K562 (cell line): Measurements from ENCODE around the gene CHRND. TPM values are rescaled to one million over a fixed set of nuclear protein-coding genes. Genes with fewer than 3 reads are reported as not detected.

Experiments
- ATAC-seq: fragments of 200-7000 bp; cut with Tn5 transposase; 3 replicates; pipeline ENCODE4 v1.9.1; 2020; ENCODE audit warnings: moderate library complexity
- BruUV-seq: library from RNA; stranded (reverse); fragments of 400-500 nt; replicated peaks from 2 replicates; lab custom pipeline; 2021; lab: Mats Ljungman, UMichigan
- CTCF ChIA-PET: fragments of 300-600 bp; formaldehyde crosslinking; extraction: SDS; loops from one replicate; lab custom pipeline; 2021; ENCODE audit warnings: low intra/inter-chr PET ratio; lab: Yijun Ruan, JAX
- POLR2A ChIA-PET: fragments of 300-600, 350-650 bp; sonication (Branson Sonifier 250); formaldehyde crosslinking; extraction: SDS; loops from one replicate; lab custom pipeline; 2021; ENCODE audit warnings: antibody characterized with exemption, inconsistent platforms; lab: Yijun Ruan, JAX
- DNase-seq, 4 experiments: peaks; one replicate each; pipeline versions ENCODE4 v3.0.0 to v3.0.0-alpha.2; 2011 to 2018; ENCODE audit warnings: low spot score in 3 of 4, mixed read lengths in 3 of 4; ENCODE audit errors: extremely low read depth in 1 of 4
- FAIRE-seq: peaks from 2 replicates; lab custom pipeline; 2011; peaks lifted over from hg19 to GRCh38; lab: Jason Lieb, UNC
- H2AFZ ChIP-seq: 2 replicates; pipeline ENCODE4 v1.6.0; 2011; ENCODE audit warnings: low read depth, low read length, control low read depth, inconsistent platforms
- H3K27ac ChIP-seq: fragments of 200-600 bp; 3 replicates; pipeline ENCODE4 v1.8.0; 2011; ENCODE audit warnings: low read depth, mild to moderate bottlenecking, control low read depth, inconsistent platforms, low read length, moderate library complexity, mixed read lengths; ENCODE audit errors: extremely low read depth
- H3K27me3 ChIP-seq, 2 experiments: fragments of 300-600 bp in 1 of 2; 2 replicates in 1 of 2; 3 replicates in 1 of 2; pipeline versions ENCODE4 v1.6.0 to v1.8.0; 2011; ENCODE audit warnings: inconsistent platforms in 2 of 2, low read length in 2 of 2, mild to moderate bottlenecking in 1 of 2, mixed read lengths in 1 of 2, moderate library complexity in 1 of 2; ENCODE audit not compliant: control insufficient read depth in 2 of 2, insufficient read depth in 2 of 2
- H3K36me3 ChIP-seq: fragments of 300-600 bp; 3 replicates; pipeline ENCODE4 v1.8.0; 2011; ENCODE audit warnings: mild to moderate bottlenecking, low read length, inconsistent platforms; ENCODE audit not compliant: control insufficient read depth, insufficient read depth
- H3K4me1 ChIP-seq, 2 experiments: fragments of 200-600 bp in 1 of 2; replicated peaks in 1 of 2; 2 replicates in 1 of 2; 3 replicates in 1 of 2; pipeline versions ENCODE4 v1.5.1 to v1.8.0; 2011; ENCODE audit warnings: inconsistent platforms in 2 of 2, low read length in 2 of 2, mild to moderate bottlenecking in 1 of 2, mixed read lengths in 1 of 2, moderate library complexity in 1 of 2; ENCODE audit not compliant: control insufficient read depth in 2 of 2, insufficient read depth in 2 of 2
- H3K4me2 ChIP-seq: 2 replicates; pipeline ENCODE4 v1.6.1; 2011; ENCODE audit warnings: low read length, control low read depth, inconsistent platforms, mixed read lengths; ENCODE audit not compliant: insufficient read depth
- H3K4me3 ChIP-seq: fragments of 200-600 bp; sonication (generic), shearing (Covaris generic); 2 replicates; pipeline ENCODE4 v1.5.1; 2016; ENCODE audit warnings: control low read depth, inconsistent platforms
- H3K79me2 ChIP-seq: fragments of 200-600 bp; 3 replicates; pipeline ENCODE4 v1.8.0; 2011; ENCODE audit warnings: low read length, inconsistent platforms; ENCODE audit not compliant: control insufficient read depth, insufficient read depth
- H3K9ac ChIP-seq, 2 experiments: 2 replicates each; pipeline versions ENCODE4 v1.6.0 to v1.6.1; 2011; ENCODE audit warnings: low read depth in 2 of 2, low read length in 2 of 2, control low read depth in 1 of 2, inconsistent platforms in 1 of 2, mild to moderate bottlenecking in 1 of 2, mixed read lengths in 1 of 2; ENCODE audit not compliant: insufficient read depth in 1 of 2
- H3K9me1 ChIP-seq: one replicate; pipeline ENCODE4 v1.6.0; 2011; ENCODE audit warnings: inconsistent platforms, mild to moderate bottlenecking, low read length, moderate library complexity; ENCODE audit not compliant: control insufficient read depth, insufficient read depth
- H3K9me3 ChIP-seq: replicated peaks from 2 replicates; pipeline ENCODE4 v1.5.1; 2011; ENCODE audit warnings: low read depth, low read length, inconsistent platforms; ENCODE audit not compliant: control insufficient read depth, insufficient read depth
- H4K20me1 ChIP-seq: replicated peaks from 2 replicates; pipeline ENCODE4 v1.6.1; 2011; ENCODE audit warnings: low read length, inconsistent platforms, mixed read lengths; ENCODE audit not compliant: control insufficient read depth, insufficient read depth
- ESRRA ChIP-seq: fragments of 450-650 bp; IDR thresholded peaks from 2 replicates; pipeline ENCODE4 v1.6.1; 2014; ENCODE audit warnings: low read depth, mild to moderate bottlenecking, moderate library complexity, borderline replicate concordance
- HMG20A ChIP-seq: fragments of 450-650 bp; formaldehyde crosslinking; conservative IDR thresholded peaks from 2 replicates; pipeline ENCODE4 v1.4.0; 2020; ENCODE audit warnings: mild to moderate bottlenecking, mixed read lengths
- MTA2 ChIP-seq: fragments of 450-650 bp; IDR thresholded peaks from 2 replicates; pipeline ENCODE4 v1.6.1; 2016; ENCODE audit warnings: low read depth
- PRMT5 ChIP-seq: sonication (generic); formaldehyde crosslinking; IDR thresholded peaks from 2 replicates; pipeline ENCODE4 v1.5.0; 2020; ENCODE audit warnings: missing genetic modification reagents
- SP2 ChIP-seq: IDR thresholded peaks from 2 replicates; pipeline ENCODE4 v1.6.1; 2011; ENCODE audit warnings: mild to moderate bottlenecking, low read depth, low read length, moderate library complexity; ENCODE audit not compliant: poor library complexity, severe bottlenecking; ENCODE audit errors: extremely low read depth
- SRSF9 ChIP-seq: fragments of 200-400 bp; formaldehyde crosslinking; IDR thresholded peaks from 2 replicates; pipeline ENCODE4 v1.6.1; 2017; ENCODE audit warnings: low read depth, low read length, borderline replicate concordance
- ZBTB26 ChIP-seq: fragments of 450-650 bp; formaldehyde crosslinking; IDR thresholded peaks from 2 replicates; pipeline ENCODE4 v1.4.0; 2022; ENCODE audit warnings: missing genetic modification characterization
- ZBTB7A ChIP-seq: IDR thresholded peaks from 2 replicates; pipeline ENCODE4 v1.6.1; 2011; ENCODE audit warnings: low read depth, mild to moderate bottlenecking, low read length, moderate library complexity, borderline replicate concordance; ENCODE audit not compliant: control insufficient read depth
- ZFP1 ChIP-seq: fragments of 450-650 bp; formaldehyde crosslinking; IDR thresholded peaks from 2 replicates; pipeline ENCODE4 v1.4.0; 2020; ENCODE audit warnings: mild to moderate bottlenecking, mixed read lengths
- ZNF311 ChIP-seq: fragments of 250-450 bp; sonication (Bioruptor Pico); IDR thresholded peaks from 2 replicates; pipeline ENCODE4 v1.4.0; 2020; ENCODE audit warnings: mild to moderate bottlenecking, moderate library complexity
- WGBS: fragments of 100-300 bp; shearing (Covaris generic); methylation state at CpG from one replicate; pipeline ENCODE4 v1.1.6; 2016; ENCODE audit warnings: low coverage, mixed read lengths; ENCODE audit not compliant: insufficient coverage; ENCODE audit errors: missing lambda C conversion rate; 5-methylcytosine and 5-hydroxymethylcytosine counted together
- in situ Hi-C: fragments of 300-500 bp; cut with MboI; formaldehyde crosslinking; loops from 4 replicates; pipeline ENCODE4 v1.15.0; 2018; ENCODE audit warnings: inconsistent platforms, mixed read lengths
- intact Hi-C: fragments of 100-400 bp; cut with micrococcal nuclease; formaldehyde crosslinking; loops from 2 replicates; pipeline ENCODE4 v1.14.2; 2022
- polyA plus RNA-seq, 8 experiments: library from polyadenylated mRNA; depleted of rRNA in 4 of 8; stranded (reverse) in 5 of 8; unstranded in 3 of 8; fragments of >200 nt; fragmentation: Nextera tagmentation in 2 of 8; fragmentation: Illumina TruSeq in 1 of 8; extraction: Ambion mirVana in 2 of 8; extraction: Trizol in 1 of 8; gene quantifications; 2 replicates each; pipeline versions ENCODE4 v1.2.1 to v1.2.3, GENCODE V29; 2011 to 2014; ENCODE audit warnings: inconsistent platforms in 1 of 8, missing spikeins in 1 of 8
- total RNA-seq, 7 experiments: library from RNA; depleted of rRNA in 6 of 7; stranded (reverse); fragments of >200 nt in 6 of 7; fragmentation: Illumina TruSeq in 2 of 7; extraction: Trizol in 2 of 7; gene quantifications; 2 replicates each; pipeline versions ENCODE4 v1.2.1 to v1.2.3, GENCODE V29; 2011 to 2021; ENCODE audit warnings: low replicate concordance in 1 of 7

Gene CHRND
- total and polyA plus RNA-seq, 9 of the 15 experiments (the other 6 are each of a cell fraction or from before 2014, with no cell fraction given), result not detected

DNA sequence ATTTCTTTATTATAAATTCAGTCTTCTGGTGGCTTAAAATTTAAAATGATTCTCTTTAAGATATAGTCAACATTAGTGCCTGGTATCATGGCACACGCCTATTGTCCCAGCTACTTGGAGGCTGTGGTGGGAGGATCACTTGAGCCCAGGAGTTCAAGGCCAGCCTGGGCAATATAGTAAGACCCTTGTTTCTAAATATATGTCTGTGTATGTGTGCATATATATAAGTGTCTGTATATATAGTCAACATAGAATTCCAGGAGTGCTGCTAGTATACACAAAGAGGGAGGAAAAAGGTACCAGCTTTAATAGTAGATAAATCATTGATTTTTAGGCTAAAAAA, 49.4 kb downstream of the CHRND start:
- Histone ChIP-seq H3K27ac (no peak overlapping the region), H3K9me3 (no peaks in the 10 kb centered on the region), H4K20me1 (no peaks in the 10 kb centered on the region), H3K4me2 (no peak overlapping the region), H3K79me2 (no peaks in the 10 kb centered on the region), H3K36me3 (peaks cover 24% of the 10 kb centered on the region; the same call in 2 of the 3 replicates), H3K27me3 (no peaks in the 10 kb centered on the region), H3K9ac (no peak overlapping the region), H2AFZ (no peak overlapping the region), H3K4me1 (no peaks in the 10 kb centered on the region), H3K4me3 (no peak overlapping the region), H3K9me1 (no peaks in the 10 kb centered on the region)
- in situ Hi-C loops (no loop called here), intact Hi-C loops (no loop called here)
- no peak for DNase-seq
- no peak for FAIRE-seq
- WGBS, result 100% methylated on average over 1 of the region's 1 CpG
- CTCF ChIA-PET, result no interaction called here
- POLR2A ChIA-PET, result no interaction called here
- no TSS peak for BruUV-seq
- no peak for ATAC-seq
- TF ChIP-seq ZNF311 (no peak), ZFP1 (CRISPR knock-in tag) (no peak), ZBTB26 (CRISPR knock-in tag) (no peak), PRMT5 (no peak), SRSF9 (no peak), MTA2 (no peak), HMG20A (no peak), ZBTB7A (no peak), SP2 (no peak), ESRRA (no peak)
